ENCODE data around the gene KCTD19. TPM values are rescaled to one million over a fixed set of nuclear protein-coding genes. Genes with fewer than 3 reads are reported as not detected.

KCTD19 gene
- total and polyA plus RNA-seq, 8 donors, result 0.03 to 3.3 (median 2.2) TPM; not detected in 5

- H3K4me1 ChIP-seq, result peaks cover 45 to 73% (median 53%) of the 10 kb centered on the region in 4 donors
- TF ChIP-seq POLR2A (IDR thresholded peaks at IDR 0.05) (no peak), POLR2AphosphoS5 (IDR thresholded peaks at IDR 0.05) (peak; percentile 7 to 36 (median 10))
- 30 to 49% (median 47%) methylated on average over 7 to 10 of the region's 10 CpGs for WGBS, 5 donors
- peak overlapping the region; percentile 75 to 95 (median 87) for H3K27ac ChIP-seq
- H3K27me3 ChIP-seq, result no peaks in the 10 kb centered on the region
- peaks cover 32 to 35% (median 35%) of the 10 kb centered on the region in 4 donors for H3K36me3 ChIP-seq
- peak; percentile 38 to 91 for DNase-seq
- no peak overlapping the region for H3K4me3 ChIP-seq
- H3K9me3 ChIP-seq, result no peaks in the 10 kb centered on the region
- intact Hi-C loops (cut with DNase I; ENCODE audit: low total_unique reads), result no loop called here
These were observed 85.3 kb downstream of the KCTD19 start for GRCh38 chr16:67241008-67241900.

GRCh38 chr16:67240506-67240905 lies 86.0 kb downstream of the KCTD19 start:
- Histone ChIP-seq H3K9me3 (no peaks in the 10 kb centered on the region), H3K4me1 (peaks cover 40 to 66% (median 46%) of the 10 kb centered on the region in 4 donors), H3K27ac (peak overlapping the region; percentile 75 to 95 (median 87)), H3K36me3 (peaks cover 39 to 43% (median 42%) of the 10 kb centered on the region in 4 donors), H3K4me3 (no peak overlapping the region), H3K27me3 (no peaks in the 10 kb centered on the region)
- no peak for DNase-seq
- intact Hi-C loops (cut with DNase I; ENCODE audit: low total_unique reads), result no loop called here
- TF ChIP-seq POLR2A (IDR thresholded peaks at IDR 0.05) (no peak), EP300 (IDR thresholded peaks at IDR 0.05) (no peak), POLR2AphosphoS5 (IDR thresholded peaks at IDR 0.05) (no peak), CTCF (IDR thresholded peaks at IDR 0.05) (no peak)
- 69 to 78% (median 76%) methylated on average over 4 of the region's 4 CpGs for WGBS, 5 donors

Other genes starting within 250 kb of the KCTD19 start
- 10 to 100 TPM in 3 of 5 donors, 1 to 10 TPM in 2; 4.6 to 39.6 (median 13.4) TPM for gene PHAF1, start 216.8 kb downstream of the KCTD19 start, total RNA-seq
- gene PHAF1, start 216.8 kb downstream of the KCTD19 start, polyA plus RNA-seq, result 1 to 10 TPM; 5.1 to 7.6 (median 7.5) TPM
- gene B3GNT9, start 175.7 kb downstream of the KCTD19 start, total RNA-seq, result 10 to 100 TPM in 1 of 5 donors, 1 to 10 TPM in 3, under 1 TPM in 1; 0.58 to 11.2 (median 4.3) TPM
- gene B3GNT9, start 175.7 kb downstream of the KCTD19 start, polyA plus RNA-seq, result 1 to 10 TPM; 3.5 to 7.9 (median 4.0) TPM
- 100 to 1,000 TPM in 1 of 5 donors, 10 to 100 TPM in 4; 10.6 to 112 (median 38.4) TPM for gene TRADD, start 166.8 kb downstream of the KCTD19 start, total RNA-seq
- 10 to 100 TPM; 18.9 to 39.4 (median 34.8) TPM for gene TRADD, start 166.8 kb downstream of the KCTD19 start, polyA plus RNA-seq
- gene FBXL8, start 166.8 kb downstream of the KCTD19 start, total RNA-seq, result 100 to 1,000 TPM in 1 of 5 donors, 10 to 100 TPM in 3, 1 to 10 TPM in 1; 5.5 to 412 (median 51.3) TPM
- gene FBXL8, start 166.8 kb downstream of the KCTD19 start, polyA plus RNA-seq, result 10 to 100 TPM in 2 of 3 donors, 1 to 10 TPM in 1; 8.3 to 18.3 (median 10.7) TPM
- 100 to 1,000 TPM in 1 of 5 donors, 10 to 100 TPM in 3, 1 to 10 TPM in 1; 9.5 to 630 (median 36.5) TPM for gene HSF4, start 162.0 kb downstream of the KCTD19 start, total RNA-seq
- gene HSF4, start 162.0 kb downstream of the KCTD19 start, polyA plus RNA-seq, result 10 to 100 TPM; 23.8 to 65.4 (median 27.9) TPM
- 100 to 1,000 TPM in 1 of 5 donors, 10 to 100 TPM in 4; 11.4 to 492 (median 39.4) TPM for gene NOL3, start 156.2 kb downstream of the KCTD19 start, total RNA-seq
- gene NOL3, start 156.2 kb downstream of the KCTD19 start, polyA plus RNA-seq, result 10 to 100 TPM; 17.2 to 59.7 (median 21.5) TPM
- 100 to 1,000 TPM in 1 of 5 donors, 10 to 100 TPM in 4; 13.2 to 156 (median 24.0) TPM for gene MATCAP1, start 142.8 kb downstream of the KCTD19 start, total RNA-seq
- gene MATCAP1, start 142.8 kb downstream of the KCTD19 start, polyA plus RNA-seq, result 10 to 100 TPM in 1 of 3 donors, 1 to 10 TPM in 2; 8.5 to 25.7 (median 9.5) TPM
- 10 to 100 TPM in 3 of 5 donors, 1 to 10 TPM in 1, not detected in 1; 1.3 to 25.5 (median 14.5) TPM for gene EXOC3L1, start 136.6 kb downstream of the KCTD19 start, total RNA-seq
- gene EXOC3L1, start 136.6 kb downstream of the KCTD19 start, polyA plus RNA-seq, result 1 to 10 TPM; 3.9 to 6.8 (median 4.0) TPM
- 100 to 1,000 TPM in 2 of 5 donors, 10 to 100 TPM in 3; 36.8 to 304 (median 89.7) TPM for gene E2F4, start 134.6 kb downstream of the KCTD19 start, total RNA-seq
- 10 to 100 TPM; 32.8 to 44.3 (median 38.7) TPM for gene E2F4, start 134.6 kb downstream of the KCTD19 start, polyA plus RNA-seq
- 100 to 1,000 TPM in 2 of 5 donors, 10 to 100 TPM in 3; 11.6 to 133 (median 57.2) TPM for gene ELMO3, start 127.6 kb downstream of the KCTD19 start, total RNA-seq
- gene ELMO3, start 127.6 kb downstream of the KCTD19 start, polyA plus RNA-seq, result 10 to 100 TPM; 20.4 to 44.6 (median 37.1) TPM
- gene TMEM208, start 99.6 kb downstream of the KCTD19 start, total RNA-seq, result 100 to 1,000 TPM in 1 of 5 donors, 10 to 100 TPM in 3, 1 to 10 TPM in 1; 8.7 to 126 (median 46.4) TPM
- 100 to 1,000 TPM in 1 of 3 donors, 10 to 100 TPM in 2; 39.6 to 141 (median 89.2) TPM for gene TMEM208, start 99.6 kb downstream of the KCTD19 start, polyA plus RNA-seq
- 100 to 1,000 TPM in 1 of 5 donors, 10 to 100 TPM in 3, 1 to 10 TPM in 1; 6.1 to 101 (median 25.9) TPM for gene FHOD1, start 79.3 kb downstream of the KCTD19 start, total RNA-seq
- 10 to 100 TPM; 12.8 to 19.2 (median 15.7) TPM for gene FHOD1, start 79.3 kb downstream of the KCTD19 start, polyA plus RNA-seq
- 1 to 10 TPM in 2 of 5 donors, under 1 TPM in 2, not detected in 1; 0.89 to 5.3 (median 2.6) TPM for gene SLC9A5, start 77.8 kb downstream of the KCTD19 start, total RNA-seq
- under 1 TPM; 0.19 to 0.43 (median 0.31) TPM for gene SLC9A5, start 77.8 kb downstream of the KCTD19 start, polyA plus RNA-seq
- 10 to 100 TPM in 2 of 5 donors, 1 to 10 TPM in 3; 2.3 to 57.1 (median 8.1) TPM for gene PLEKHG4, start 47.2 kb downstream of the KCTD19 start, total RNA-seq
- 1 to 10 TPM; 2.5 to 10.0 (median 3.1) TPM for gene PLEKHG4, start 47.2 kb downstream of the KCTD19 start, polyA plus RNA-seq
- 10 to 100 TPM in 1 of 5 donors, under 1 TPM in 1, not detected in 3; 0.73 to 33.0 TPM for gene LRRC36, start 74 bp upstream of the KCTD19 start, total RNA-seq
- gene LRRC36, start 74 bp upstream of the KCTD19 start, polyA plus RNA-seq, result 1 to 10 TPM in 1 of 3 donors, under 1 TPM in 1, not detected in 1; 0.37 to 1.2 TPM
- gene TPPP3, start 66.8 kb upstream of the KCTD19 start, total RNA-seq, result 100 to 1,000 TPM in 1 of 5 donors, 10 to 100 TPM in 3, 1 to 10 TPM in 1; 5.8 to 127 (median 15.8) TPM
- gene TPPP3, start 66.8 kb upstream of the KCTD19 start, polyA plus RNA-seq, result 10 to 100 TPM in 2 of 3 donors, 1 to 10 TPM in 1; 10.0 to 38.8 (median 11.8) TPM
- gene ZDHHC1, start 89.7 kb upstream of the KCTD19 start, total RNA-seq, result 10 to 100 TPM in 2 of 5 donors, 1 to 10 TPM in 2, not detected in 1; 6.1 to 33.6 (median 11.6) TPM
- gene ZDHHC1, start 89.7 kb upstream of the KCTD19 start, polyA plus RNA-seq, result 1 to 10 TPM; 2.0 to 4.7 (median 4.4) TPM
- 100 to 1,000 TPM in 1 of 5 donors, 10 to 100 TPM in 1, 1 to 10 TPM in 1, under 1 TPM in 1, not detected in 1; 0.89 to 837 (median 9.6) TPM for gene HSD11B2, start 104.4 kb upstream of the KCTD19 start, total RNA-seq
- 10 to 100 TPM in 1 of 3 donors, 1 to 10 TPM in 2; 1.5 to 16.7 (median 2.9) TPM for gene HSD11B2, start 104.4 kb upstream of the KCTD19 start, polyA plus RNA-seq
- gene ATP6V0D1, start 154.4 kb upstream of the KCTD19 start, total RNA-seq, result 100 to 1,000 TPM in 1 of 5 donors, 10 to 100 TPM in 4; 23.5 to 102 (median 72.2) TPM
- gene ATP6V0D1, start 154.4 kb upstream of the KCTD19 start, polyA plus RNA-seq, result 100 to 1,000 TPM in 1 of 3 donors, 10 to 100 TPM in 2; 36.5 to 102 (median 57.7) TPM
- not detected for gene AGRP, start 156.8 kb upstream of the KCTD19 start, total RNA-seq
- gene AGRP, start 156.8 kb upstream of the KCTD19 start, polyA plus RNA-seq, result not detected
- 100 to 1,000 TPM in 2 of 5 donors, 10 to 100 TPM in 3; 24.0 to 159 (median 38.4) TPM for gene RIPOR1, start 202.1 kb upstream of the KCTD19 start, total RNA-seq
- 10 to 100 TPM; 17.2 to 29.5 (median 23.4) TPM for gene RIPOR1, start 202.1 kb upstream of the KCTD19 start, polyA plus RNA-seq
- gene CTCF, start 235.8 kb upstream of the KCTD19 start, total RNA-seq, result 10 to 100 TPM; 29.2 to 47.3 (median 38.8) TPM
- 10 to 100 TPM; 15.0 to 19.9 (median 17.9) TPM for gene CTCF, start 235.8 kb upstream of the KCTD19 start, polyA plus RNA-seq

Measured in stomach (tissue), 9 donors.